GM12865 (cell line): ENCODE measurements around the gene LRP6.

Source experiments
- DNase-seq: peaks from one replicate; pipeline ENCODE4 v3.0.0; 2010; ENCODE audit warnings: low read depth
- H3K4me3 ChIP-seq: 2 replicates; pipeline ENCODE4 v1.5.1; 2011; ENCODE audit warnings: mild to moderate bottlenecking, low read depth, low read length, control low read depth
- TF ChIP-seq, protein P1 (sequence below): IDR thresholded peaks from 2 replicates; pipeline ENCODE4 v1.5.1; 2011; ENCODE audit warnings: low read length, control low read depth, low read depth, inconsistent platforms; ENCODE audit not compliant: insufficient read depth; ENCODE audit errors: missing control alignments

LRP6 gene

GRCh38 chr12:12207746-12208145 is 59.1 kb downstream of the LRP6 start:
- H3K4me3 ChIP-seq = no peak overlapping the region
- no peak for DNase-seq
- TF ChIP-seq, protein P1, sequence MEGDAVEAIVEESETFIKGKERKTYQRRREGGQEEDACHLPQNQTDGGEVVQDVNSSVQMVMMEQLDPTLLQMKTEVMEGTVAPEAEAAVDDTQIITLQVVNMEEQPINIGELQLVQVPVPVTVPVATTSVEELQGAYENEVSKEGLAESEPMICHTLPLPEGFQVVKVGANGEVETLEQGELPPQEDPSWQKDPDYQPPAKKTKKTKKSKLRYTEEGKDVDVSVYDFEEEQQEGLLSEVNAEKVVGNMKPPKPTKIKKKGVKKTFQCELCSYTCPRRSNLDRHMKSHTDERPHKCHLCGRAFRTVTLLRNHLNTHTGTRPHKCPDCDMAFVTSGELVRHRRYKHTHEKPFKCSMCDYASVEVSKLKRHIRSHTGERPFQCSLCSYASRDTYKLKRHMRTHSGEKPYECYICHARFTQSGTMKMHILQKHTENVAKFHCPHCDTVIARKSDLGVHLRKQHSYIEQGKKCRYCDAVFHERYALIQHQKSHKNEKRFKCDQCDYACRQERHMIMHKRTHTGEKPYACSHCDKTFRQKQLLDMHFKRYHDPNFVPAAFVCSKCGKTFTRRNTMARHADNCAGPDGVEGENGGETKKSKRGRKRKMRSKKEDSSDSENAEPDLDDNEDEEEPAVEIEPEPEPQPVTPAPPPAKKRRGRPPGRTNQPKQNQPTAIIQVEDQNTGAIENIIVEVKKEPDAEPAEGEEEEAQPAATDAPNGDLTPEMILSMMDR = no peak

DNA sequence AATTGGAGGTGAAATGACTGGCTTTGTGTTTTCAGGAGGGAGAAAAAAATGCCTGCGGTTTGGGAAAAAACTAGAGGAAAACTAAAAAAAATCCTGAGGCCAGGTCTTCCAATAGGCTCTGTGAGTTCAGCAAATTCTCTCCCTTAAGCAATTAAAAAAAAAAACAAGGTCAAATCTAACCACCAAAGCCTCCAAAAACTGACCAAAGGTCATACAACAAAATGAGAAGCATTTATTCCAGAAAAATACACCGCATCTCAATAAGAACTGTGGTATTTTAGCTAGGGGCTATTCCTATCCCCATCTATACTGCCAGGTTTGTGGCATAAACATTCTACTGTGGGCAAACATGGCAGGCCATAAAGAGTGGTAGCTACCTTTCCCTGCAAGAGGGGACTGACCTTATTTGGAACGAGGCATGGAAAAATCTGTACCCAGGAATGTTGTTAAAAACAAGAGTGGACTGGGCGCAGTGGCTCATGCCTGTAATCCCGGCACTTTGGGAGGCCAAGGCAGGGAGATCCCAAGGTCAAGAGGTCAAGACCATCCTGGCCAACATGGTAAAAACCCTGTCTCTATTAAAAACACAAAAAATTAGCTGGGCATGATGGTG is 60.0 kb downstream of the LRP6 start:
- TF ChIP-seq, protein P1 = no peak
- no peak overlapping the region for H3K4me3 ChIP-seq
- no peak for DNase-seq

- DNase-seq = no peak
- TF ChIP-seq, protein P1 = no peak
- no peak overlapping the region for H3K4me3 ChIP-seq
These were observed 64.1 kb downstream of the LRP6 start for GRCh38 chr12:12202747-12203146.

- no peak for DNase-seq
- TF ChIP-seq, protein P1 = no peak
- H3K4me3 ChIP-seq = no peak overlapping the region
These were observed 64.7 kb downstream of the LRP6 start for GRCh38 chr12:12202105-12202504.

- peak; percentile 43 for DNase-seq
- TF ChIP-seq, protein P1 = no peak
- H3K4me3 ChIP-seq = no peak overlapping the region
These were observed 65.5 kb downstream of the LRP6 start for GRCh38 chr12:12201274-12201758.

DNA sequence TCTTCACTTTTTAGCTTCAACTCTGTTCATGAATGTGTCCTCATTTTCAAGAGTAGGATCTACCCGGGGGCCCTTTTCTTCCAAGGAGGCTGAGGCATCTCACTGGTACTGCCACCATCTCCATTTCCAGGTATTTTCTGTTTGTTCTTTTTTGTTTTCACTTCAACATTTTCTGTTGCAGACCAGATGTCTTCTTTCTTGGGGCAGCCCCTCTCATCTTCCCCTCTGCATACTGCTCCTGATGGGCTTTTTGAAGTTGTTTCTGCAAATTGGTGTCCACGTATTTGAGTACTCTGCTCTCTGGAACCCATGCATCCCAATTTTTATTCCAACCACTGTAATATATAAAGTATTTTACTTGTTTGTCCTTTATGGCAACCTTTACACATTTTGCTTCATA is 66.5 kb downstream of the LRP6 start:
- TF ChIP-seq, protein P1 = no peak
- H3K4me3 ChIP-seq = no peak overlapping the region
- no peak for DNase-seq

DNA sequence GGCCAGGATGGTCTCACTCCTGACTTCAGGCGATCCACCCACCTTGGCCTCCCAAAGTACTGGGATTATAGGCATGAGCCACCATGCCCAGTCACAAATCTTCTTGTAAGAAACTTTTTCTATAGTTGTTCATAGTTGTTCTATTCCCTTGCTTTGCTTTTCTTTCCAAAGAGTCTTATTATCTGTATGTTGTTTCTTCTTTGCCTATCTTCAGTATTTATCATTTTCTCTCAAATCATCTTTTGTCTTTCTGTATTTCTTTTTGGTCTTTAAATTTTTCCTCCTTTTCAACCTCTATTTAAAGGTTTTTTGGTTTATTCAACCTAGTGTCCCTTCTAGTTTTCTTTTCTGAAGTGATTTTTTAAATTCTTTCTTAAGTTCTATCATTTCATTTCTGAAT is 68.7 kb downstream of the LRP6 start:
- TF ChIP-seq, protein P1 = no peak
- DNase-seq = no peak
- H3K4me3 ChIP-seq = no peak overlapping the region
